SK-N-SH treated with all-trans-retinoic acid at 6 μM for 48 hours (cell line): ENCODE data around the gene SELENOF.

ENCODE experiments used
- ATAC-seq: fragments of 200-7000 bp; cut with Tn5 transposase; 3 replicates; pipeline ENCODE4 v1.9.1; 2020; ENCODE audit warnings: mild to moderate bottlenecking, moderate library complexity
- ARNTL ChIP-seq: fragments of 450-650 bp; formaldehyde crosslinking; IDR thresholded peaks from 2 replicates; pipeline ENCODE4 v1.5.0; 2020; ENCODE audit warnings: low read depth, mild to moderate bottlenecking, moderate library complexity, borderline replicate concordance
- CREB5 ChIP-seq: fragments of 250-450 bp; sonication (Bioruptor Pico); IDR thresholded peaks from 2 replicates; pipeline ENCODE4 v1.5.1; 2020; ENCODE audit warnings: low read depth, mild to moderate bottlenecking, moderate library complexity
- CSDC2 ChIP-seq: fragments of 250-450 bp; sonication (Bioruptor Pico); IDR thresholded peaks from 2 replicates; pipeline ENCODE4 v1.5.0; 2020; ENCODE audit warnings: mild to moderate bottlenecking, moderate library complexity
- CSRNP3 ChIP-seq: fragments of 250-450 bp; sonication (Bioruptor Pico); IDR thresholded peaks from 2 replicates; pipeline ENCODE4 v1.5.1; 2021; ENCODE audit warnings: mild to moderate bottlenecking, moderate library complexity
- ESRRG ChIP-seq: fragments of 250-450 bp; sonication (Bioruptor Pico); IDR thresholded peaks from 2 replicates; pipeline ENCODE4 v1.6.1; 2021; ENCODE audit warnings: mild to moderate bottlenecking
- GLIS3 ChIP-seq: fragments of 250-450 bp; sonication (Bioruptor Pico); IDR thresholded peaks from 2 replicates; pipeline ENCODE4 v1.5.0; 2020; ENCODE audit warnings: mild to moderate bottlenecking, moderate library complexity
- PATZ1 ChIP-seq: fragments of 250-450 bp; sonication (Bioruptor Pico); IDR thresholded peaks from 2 replicates; pipeline ENCODE4 v1.8.0; 2020; ENCODE audit warnings: mild to moderate bottlenecking, moderate library complexity, borderline replicate concordance
- POU6F1 ChIP-seq: fragments of 250-450 bp; sonication (Bioruptor Pico); IDR thresholded peaks from 2 replicates; pipeline ENCODE4 v1.8.0; 2021; ENCODE audit warnings: low read depth, mild to moderate bottlenecking, moderate library complexity, borderline replicate concordance
- PPARA ChIP-seq: fragments of 250-450 bp; sonication (Bioruptor Pico); IDR thresholded peaks from 2 replicates; pipeline ENCODE4 v1.5.0; 2020; ENCODE audit warnings: mild to moderate bottlenecking, borderline replicate concordance
- RARB ChIP-seq: fragments of 250-450 bp; sonication (Bioruptor Pico); IDR thresholded peaks from 2 replicates; pipeline ENCODE4 v1.8.0; 2021; ENCODE audit warnings: mild to moderate bottlenecking, moderate library complexity
- SNAI2 ChIP-seq: fragments of 250-450 bp; sonication (Bioruptor Pico); IDR thresholded peaks from 2 replicates; pipeline ENCODE4 v1.5.0; 2020; ENCODE audit warnings: mild to moderate bottlenecking, moderate library complexity
- TCF4 ChIP-seq: fragments of 250-450 bp; sonication (Bioruptor Pico); IDR thresholded peaks from 2 replicates; pipeline ENCODE4 v1.8.0; 2021; ENCODE audit warnings: mild to moderate bottlenecking, moderate library complexity, borderline replicate concordance
- TOX ChIP-seq: fragments of 250-450 bp; sonication (Bioruptor Pico); IDR thresholded peaks from 2 replicates; pipeline ENCODE4 v1.8.0; 2021; ENCODE audit warnings: mild to moderate bottlenecking, moderate library complexity, borderline replicate concordance
- TSHZ2 ChIP-seq: fragments of 250-450 bp; sonication (Bioruptor Pico); IDR thresholded peaks from 2 replicates; pipeline ENCODE4 v1.5.0; 2020; ENCODE audit warnings: mild to moderate bottlenecking, moderate library complexity
- ZC3H10 ChIP-seq: fragments of 250-450 bp; sonication (Bioruptor Pico); IDR thresholded peaks from 2 replicates; pipeline ENCODE4 v1.5.1; 2021; ENCODE audit warnings: mild to moderate bottlenecking, moderate library complexity
- ZFP3 ChIP-seq: fragments of 250-450 bp; sonication (Bioruptor Pico); IDR thresholded peaks from 2 replicates; pipeline ENCODE4 v1.5.0; 2020; ENCODE audit warnings: mild to moderate bottlenecking, moderate library complexity
- ZFP30 ChIP-seq: fragments of 450-650 bp; formaldehyde crosslinking; IDR thresholded peaks from 2 replicates; pipeline ENCODE4 v1.5.0; 2022; ENCODE audit warnings: mild to moderate bottlenecking, moderate library complexity
- ZNF565 ChIP-seq: fragments of 450-650 bp; formaldehyde crosslinking; conservative IDR thresholded peaks from 2 replicates; pipeline ENCODE4 v1.5.0; 2020; ENCODE audit warnings: low read depth, mild to moderate bottlenecking, moderate library complexity
- ZNF70 ChIP-seq: fragments of 450-650 bp; formaldehyde crosslinking; IDR thresholded peaks from 2 replicates; pipeline ENCODE4 v1.5.0; 2020; ENCODE audit warnings: mild to moderate bottlenecking, moderate library complexity
- ZNF8 ChIP-seq: fragments of 450-650 bp; formaldehyde crosslinking; IDR thresholded peaks from 2 replicates; pipeline ENCODE4 v1.5.0; 2020; ENCODE audit warnings: mild to moderate bottlenecking, moderate library complexity

SELENOF gene

GRCh38 chr1:86926883-86927282, 13.0 kb upstream of the SELENOF start (continued):
- TF ChIP-seq PATZ1 (CRISPR knock-in tag): no peak

- no peak for TF ChIP-seq ZFP30 (CRISPR knock-in tag)
- no peak for TF ChIP-seq TSHZ2
- no peak for TF ChIP-seq PATZ1 (CRISPR knock-in tag)
- TF ChIP-seq ZFP3 (CRISPR knock-in tag): no peak
- no peak for TF ChIP-seq ARNTL (CRISPR knock-in tag)
- TF ChIP-seq TOX (CRISPR knock-in tag): no peak
- no peak for TF ChIP-seq PPARA (CRISPR knock-in tag)
- no peak for TF ChIP-seq ZC3H10
- TF ChIP-seq SNAI2 (CRISPR knock-in tag): no peak
- no peak for TF ChIP-seq GLIS3 (CRISPR knock-in tag)
- TF ChIP-seq POU6F1: no peak
- no peak for TF ChIP-seq CSRNP3 (CRISPR knock-in tag)
- no peak for TF ChIP-seq ZNF70 (CRISPR knock-in tag)
- no peak for TF ChIP-seq CREB5 (CRISPR knock-in tag)
- no peak for ATAC-seq
Observed at GRCh38 chr1:86925742-86926141, 11.8 kb upstream of the SELENOF start.

- ATAC-seq: no peak
- TF ChIP-seq TCF4 (CRISPR knock-in tag) (no peak), GLIS3 (CRISPR knock-in tag) (no peak), RARB (no peak), PATZ1 (CRISPR knock-in tag) (no peak), ZFP30 (CRISPR knock-in tag) (no peak), ZNF8 (CRISPR knock-in tag) (no peak), PPARA (CRISPR knock-in tag) (no peak), ESRRG (no peak), CSDC2 (no peak), ZC3H10 (no peak), ZNF70 (CRISPR knock-in tag) (no peak), ZFP3 (CRISPR knock-in tag) (no peak), ARNTL (CRISPR knock-in tag) (no peak), SNAI2 (CRISPR knock-in tag) (no peak), CREB5 (CRISPR knock-in tag) (no peak), POU6F1 (no peak), ZNF565 (no peak)
Observed at GRCh38 chr1:86924324-86924960, 10.5 kb upstream of the SELENOF start.
